HEK293 (cell line): ENCODE measurements around the gene LINS1.

ENCODE experiments used
- CTCF ChIA-PET: fragments of 350-600 bp; formaldehyde crosslinking; extraction: SDS; loops from one replicate; lab custom pipeline; 2021; ENCODE audit warnings: antibody characterized with exemption; lab: Yijun Ruan, JAX
- POLR2A ChIA-PET: fragments of 300-600 bp; formaldehyde crosslinking; extraction: SDS; loops from one replicate; lab custom pipeline; 2020; ENCODE audit warnings: antibody characterized with exemption, inconsistent platforms; lab: Yijun Ruan, JAX
- H3K27ac ChIP-seq: fragments of 200-500 bp; sonication (Bioruptor generic); 2 replicates; pipeline ENCODE4 v1.5.1; 2014; ENCODE audit warnings: low read depth, low read length, control low read depth, inconsistent platforms; ENCODE audit errors: extremely low read depth
- H3K36me3 ChIP-seq, 2 experiments: fragments of 200-500 bp in 1 of 2; sonication (Bioruptor generic) in 1 of 2; 1 replicate in 1 of 2; 2 replicates in 1 of 2; pipeline ENCODE4 v1.5.1; 2014 to 2017; ENCODE audit warnings: inconsistent platforms in 2 of 2, low read length in 2 of 2; ENCODE audit not compliant: control insufficient read depth in 2 of 2, insufficient read depth in 1 of 2
- H3K4me1 ChIP-seq: fragments of 200-500 bp; sonication (Bioruptor generic); 2 replicates; pipeline ENCODE4 v1.5.1; 2014; ENCODE audit warnings: mild to moderate bottlenecking, low read length, inconsistent platforms; ENCODE audit not compliant: control insufficient read depth, insufficient read depth
- H3K4me3 ChIP-seq: 2 replicates; pipeline ENCODE4 v1.5.1; 2011; ENCODE audit warnings: low read depth, mild to moderate bottlenecking, control low read depth, low read length, moderate library complexity
- H3K9me3 ChIP-seq: fragments of 200-500 bp; sonication (Bioruptor generic); 2 replicates; pipeline ENCODE4 v1.5.1; 2014; ENCODE audit warnings: low read depth, low read length, inconsistent platforms; ENCODE audit not compliant: control insufficient read depth, insufficient read depth
- BCL11A ChIP-seq: fragments of 450-650 bp; formaldehyde crosslinking; IDR thresholded peaks from 2 replicates; pipeline ENCODE4 v1.5.1; 2016; ENCODE audit warnings: low read depth, missing biosample characterization, missing genetic modification characterization
- BCL11B ChIP-seq: fragments of 450-650 bp; formaldehyde crosslinking; IDR thresholded peaks from 2 replicates; pipeline ENCODE4 v1.5.1; 2016; ENCODE audit warnings: low read depth, missing biosample characterization, missing genetic modification characterization
- EGR2 ChIP-seq: fragments of 450-650 bp; formaldehyde crosslinking; IDR thresholded peaks from 2 replicates; pipeline ENCODE4 v1.5.1; 2016; ENCODE audit warnings: low read depth, missing biosample characterization, missing genetic modification characterization
- GLIS1 ChIP-seq: fragments of 450-650 bp; formaldehyde crosslinking; IDR thresholded peaks from 2 replicates; pipeline ENCODE4 v1.5.1; 2016; ENCODE audit warnings: missing biosample characterization, missing genetic modification characterization
- HOXA7 ChIP-seq: sonication (generic); formaldehyde crosslinking; IDR thresholded peaks from 2 replicates; pipeline ENCODE4 v1.8.1; 2022; ENCODE audit warnings: missing genetic modification reagents, borderline replicate concordance
- WT1 ChIP-seq: fragments of 450-650 bp; formaldehyde crosslinking; IDR thresholded peaks from 2 replicates; pipeline ENCODE4 v1.5.1; 2016; ENCODE audit warnings: missing biosample characterization, missing genetic modification characterization
- ZBTB20 ChIP-seq: fragments of 450-650 bp; formaldehyde crosslinking; IDR thresholded peaks from 2 replicates; pipeline ENCODE4 v1.5.1; 2016; ENCODE audit warnings: missing biosample characterization, missing genetic modification characterization
- ZEB2 ChIP-seq: fragments of 450-650 bp; formaldehyde crosslinking; IDR thresholded peaks from 2 replicates; pipeline ENCODE4 v1.5.1; 2016; ENCODE audit warnings: missing biosample characterization, missing genetic modification characterization
- ZFHX2 ChIP-seq: fragments of 450-650 bp; formaldehyde crosslinking; conservative IDR thresholded peaks from 2 replicates; pipeline ENCODE4 v1.5.1; 2016; ENCODE audit warnings: missing biosample characterization, missing genetic modification characterization
- ZFP3 ChIP-seq: fragments of 450-650 bp; formaldehyde crosslinking; IDR thresholded peaks from 2 replicates; pipeline ENCODE4 v1.5.1; 2016; ENCODE audit warnings: low read depth, missing biosample characterization, missing genetic modification characterization
- ZFP41 ChIP-seq: fragments of 450-650 bp; formaldehyde crosslinking; IDR thresholded peaks from 2 replicates; pipeline ENCODE4 v1.5.1; 2016; ENCODE audit warnings: missing biosample characterization, missing genetic modification characterization, borderline replicate concordance
- ZNF174 ChIP-seq: fragments of 450-650 bp; formaldehyde crosslinking; IDR thresholded peaks from 2 replicates; pipeline ENCODE4 v1.5.0; 2017; ENCODE audit warnings: missing biosample characterization, mild to moderate bottlenecking, missing genetic modification characterization
- ZNF184 ChIP-seq: fragments of 450-650 bp; IDR thresholded peaks from 2 replicates; pipeline ENCODE4 v1.5.1; 2018; ENCODE audit warnings: missing biosample characterization, mild to moderate bottlenecking, missing genetic modification characterization
- ZNF266 ChIP-seq: fragments of 450-650 bp; formaldehyde crosslinking; IDR thresholded peaks from 2 replicates; pipeline ENCODE4 v1.5.1; 2016; ENCODE audit warnings: missing biosample characterization, missing genetic modification characterization, low read depth
- ZNF335 ChIP-seq: fragments of 450-650 bp; formaldehyde crosslinking; conservative IDR thresholded peaks from 2 replicates; pipeline ENCODE4 v1.5.1; 2016; ENCODE audit warnings: missing biosample characterization, missing genetic modification characterization
- ZNF473 ChIP-seq: fragments of 450-650 bp; formaldehyde crosslinking; IDR thresholded peaks from 2 replicates; pipeline ENCODE4 v1.5.1; 2017; ENCODE audit warnings: missing biosample characterization, missing genetic modification characterization
- ZNF518A ChIP-seq: fragments of 450-650 bp; formaldehyde crosslinking; conservative IDR thresholded peaks from 2 replicates; pipeline ENCODE4 v1.5.1; 2016; ENCODE audit warnings: low read depth, missing biosample characterization, missing genetic modification characterization
- ZNF521 ChIP-seq: fragments of 450-650 bp; formaldehyde crosslinking; IDR thresholded peaks from 2 replicates; pipeline ENCODE4 v1.5.1; 2017; ENCODE audit warnings: missing biosample characterization, mild to moderate bottlenecking, missing genetic modification characterization
- ZNF529 ChIP-seq: fragments of 450-650 bp; formaldehyde crosslinking; IDR thresholded peaks from 2 replicates; pipeline ENCODE4 v1.5.1; 2017; ENCODE audit warnings: missing genetic modification characterization, missing biosample characterization; ENCODE audit not compliant: insufficient replicate concordance
- ZNF548 ChIP-seq: fragments of 450-650 bp; formaldehyde crosslinking; IDR thresholded peaks from 2 replicates; pipeline ENCODE4 v1.5.1; 2016; ENCODE audit warnings: missing biosample characterization, missing genetic modification characterization
- ZNF560 ChIP-seq: fragments of 450-650 bp; formaldehyde crosslinking; IDR thresholded peaks from 2 replicates; pipeline ENCODE4 v1.5.1; 2017; ENCODE audit warnings: missing biosample characterization, missing genetic modification characterization, borderline replicate concordance
- ZNF623 ChIP-seq: fragments of 450-650 bp; formaldehyde crosslinking; IDR thresholded peaks from 2 replicates; pipeline ENCODE4 v1.5.1; 2016; ENCODE audit warnings: missing biosample characterization, missing genetic modification characterization
- ZNF664 ChIP-seq: fragments of 450-650 bp; formaldehyde crosslinking; IDR thresholded peaks from 2 replicates; pipeline ENCODE4 v1.5.1; 2016; ENCODE audit warnings: missing biosample characterization, missing genetic modification characterization
- ZNF707 ChIP-seq: fragments of 450-650 bp; formaldehyde crosslinking; IDR thresholded peaks from 2 replicates; pipeline ENCODE4 v1.5.1; 2016; ENCODE audit warnings: missing biosample characterization, missing genetic modification characterization
- ZNF76 ChIP-seq: fragments of 450-650 bp; formaldehyde crosslinking; IDR thresholded peaks from 2 replicates; pipeline ENCODE4; 2016; ENCODE audit warnings: low read depth, missing biosample characterization, missing genetic modification characterization, borderline replicate concordance
- ZNF785 ChIP-seq: fragments of 450-650 bp; formaldehyde crosslinking; IDR thresholded peaks from 2 replicates; pipeline ENCODE4 v1.5.1; 2016; ENCODE audit warnings: missing biosample characterization, missing genetic modification characterization
- ZXDB ChIP-seq: fragments of 450-650 bp; formaldehyde crosslinking; IDR thresholded peaks from 2 replicates; pipeline ENCODE4 v1.5.1; 2016; ENCODE audit warnings: missing biosample characterization, missing genetic modification characterization

The LINS1 gene

GRCh38 chr15:100566850-100567628 lies 34.9 kb downstream of the LINS1 start:
- Histone ChIP-seq H3K4me1 (no peaks in the 10 kb centered on the region), H3K9me3 (no peaks in the 10 kb centered on the region), H3K27ac (no peak overlapping the region), H3K36me3 (peaks cover 0 to 36% of the 10 kb centered on the region in 2 experiments; a peak in 2 of 3 replicates), H3K4me3 (no peak overlapping the region)
- ChIA-PET CTCF (no interaction called here), POLR2A (no interaction called here)
- no peak for TF ChIP-seq BCL11B (tag by site-specific recombination)

DNA sequence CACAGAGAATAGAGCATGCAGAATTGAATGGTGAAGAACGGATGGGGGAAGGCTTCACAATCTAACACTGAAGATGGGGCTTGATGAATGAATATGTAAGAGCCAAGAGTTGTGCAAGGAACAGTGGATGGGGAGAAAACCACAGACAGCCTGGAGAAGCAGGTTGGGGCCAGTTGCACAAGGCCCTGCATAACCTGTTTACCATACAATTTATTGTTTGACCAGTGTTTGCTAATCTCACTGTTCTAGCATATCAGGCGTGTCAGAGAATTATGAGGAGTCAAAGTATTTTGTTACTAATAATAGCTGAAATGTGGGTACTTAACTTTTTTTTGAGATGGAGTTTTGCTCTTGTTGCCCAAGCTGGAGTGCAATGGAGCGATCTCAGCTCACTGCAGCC lies 36.4 kb downstream of the LINS1 start:
- CTCF ChIA-PET, result no interaction called here
- no peak overlapping the region for H3K27ac ChIP-seq

DNA sequence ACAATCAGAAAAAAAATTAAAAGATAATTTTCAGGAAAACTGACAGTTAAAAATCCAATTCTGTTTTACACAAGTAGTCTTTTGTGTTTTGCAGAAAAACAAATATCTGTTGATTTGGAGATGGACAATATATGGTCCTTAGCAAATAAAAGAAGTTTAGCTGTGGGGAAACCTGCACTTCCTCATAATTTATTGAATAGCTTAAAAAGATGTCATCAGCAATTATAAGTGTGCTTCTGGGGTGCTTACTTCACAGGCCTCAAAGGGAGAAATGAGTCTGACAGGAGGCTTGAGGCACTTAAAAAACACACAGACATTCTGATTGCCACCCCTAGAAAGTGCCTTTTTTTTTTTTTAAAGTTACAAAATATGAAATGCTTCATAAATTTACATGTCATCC lies 41.7 kb downstream of the LINS1 start:
- ChIA-PET CTCF (no interaction called here), POLR2A (no interaction called here)
- Histone ChIP-seq H3K9me3 (no peaks in the 10 kb centered on the region), H3K36me3 (no peaks in the 10 kb centered on the region), H3K4me1 (no peaks in the 10 kb centered on the region), H3K27ac (no peak overlapping the region), H3K4me3 (no peak overlapping the region)
- TF ChIP-seq ZFP3 (no peak), HOXA7 (no peak)

More for the DNA sequence above, 36.4 kb downstream of the LINS1 start:
- Histone ChIP-seq H3K4me3 (no peak overlapping the region), H3K36me3 (peaks cover 0 to 22% of the 10 kb centered on the region in 2 experiments; a peak in 2 of 3 replicates), H3K4me1 (no peaks in the 10 kb centered on the region), H3K9me3 (no peaks in the 10 kb centered on the region)
- POLR2A ChIA-PET, result no interaction called here
- no peak for TF ChIP-seq ZNF184 (tag by site-specific recombination)
- no peak for TF ChIP-seq GLIS1 (tag by site-specific recombination)
- TF ChIP-seq BCL11A (tag by site-specific recombination), result no peak
- no peak for TF ChIP-seq ZNF560
- no peak for TF ChIP-seq BCL11B (tag by site-specific recombination)
- TF ChIP-seq ZFP41 (tag by site-specific recombination), result no peak
- TF ChIP-seq ZNF521 (tag by site-specific recombination), result no peak
- no peak for TF ChIP-seq ZXDB (tag by site-specific recombination)
- TF ChIP-seq ZNF529 (tag by site-specific recombination), result no peak
- TF ChIP-seq ZNF266, result no peak
- no peak for TF ChIP-seq ZNF707 (tag by site-specific recombination)
- TF ChIP-seq ZEB2 (tag by site-specific recombination), result no peak
- no peak for TF ChIP-seq EGR2 (tag by site-specific recombination)
- TF ChIP-seq WT1, result no peak
- no peak for TF ChIP-seq ZFHX2 (tag by site-specific recombination)

GRCh38 chr15:100559330-100559729 lies 42.7 kb downstream of the LINS1 start:
- Histone ChIP-seq H3K4me1 (no peaks in the 10 kb centered on the region), H3K4me3 (no peak overlapping the region), H3K27ac (no peak overlapping the region), H3K9me3 (no peaks in the 10 kb centered on the region), H3K36me3 (no peaks in the 10 kb centered on the region)
- POLR2A ChIA-PET, result no interaction called here
- CTCF ChIA-PET, result no interaction called here
- TF ChIP-seq ZBTB20 (tag by site-specific recombination) (no peak), ZNF785 (tag by site-specific recombination) (no peak), ZNF473 (tag by site-specific recombination) (no peak), ZNF184 (tag by site-specific recombination) (no peak), ZNF76 (tag by site-specific recombination) (no peak), ZNF548 (tag by site-specific recombination) (no peak), ZNF174 (no peak), ZNF623 (no peak), ZNF664 (tag by site-specific recombination) (no peak), ZNF518A (tag by site-specific recombination) (no peak), ZNF335 (no peak)
